Loucy (cell line): Measurements from ENCODE around the gene LRRC26.

Experiments used
- H2AFZ ChIP-seq: fragments of 200-600 bp; sonication (generic); 2 replicates; pipeline ENCODE4 v1.6.0; 2016; ENCODE audit warnings: antibody characterized with exemption, mild to moderate bottlenecking, low read length, moderate library complexity
- H3F3A ChIP-seq: fragments of 200-600 bp; 2 replicates; pipeline ENCODE4 v1.6.0; 2016; ENCODE audit warnings: antibody characterized with exemption, low read depth, mild to moderate bottlenecking
- H3K27me3 ChIP-seq: fragments of 200-600 bp; sonication (generic); 2 replicates; pipeline ENCODE4 v1.6.1; 2014; ENCODE audit warnings: low read length, mild to moderate bottlenecking; ENCODE audit not compliant: insufficient read depth, poor library complexity, severe bottlenecking
- H3K36me3 ChIP-seq: fragments of 200-600 bp; sonication (generic); 2 replicates; pipeline ENCODE4 v1.6.1; 2016; ENCODE audit warnings: low read length; ENCODE audit not compliant: insufficient read depth
- H3K4me1 ChIP-seq: fragments of 200-600 bp; sonication (generic); 2 replicates; pipeline ENCODE4 v1.5.1; 2014; ENCODE audit warnings: low read length, mild to moderate bottlenecking; ENCODE audit not compliant: insufficient read depth, poor library complexity, severe bottlenecking
- H3K4me2 ChIP-seq: fragments of 200-600 bp; sonication (generic); 2 replicates; pipeline ENCODE4 v1.6.0; 2014; ENCODE audit warnings: antibody characterized with exemption, low read length, low read depth, mild to moderate bottlenecking; ENCODE audit not compliant: poor library complexity, severe bottlenecking
- H3K4me3 ChIP-seq: fragments of 200-600 bp; sonication (generic); 2 replicates; pipeline ENCODE4 v1.5.1; 2014; ENCODE audit warnings: low read length, mild to moderate bottlenecking, mixed read lengths; ENCODE audit not compliant: poor library complexity, severe bottlenecking
- H3K79me2 ChIP-seq: fragments of 200-600 bp; sonication (generic); 2 replicates; pipeline ENCODE4 v1.6.1; 2014; ENCODE audit warnings: low read length; ENCODE audit not compliant: insufficient read depth
- H3K9ac ChIP-seq: fragments of 200-600 bp; sonication (generic); 2 replicates; pipeline ENCODE4 v1.6.0; 2014; ENCODE audit warnings: mild to moderate bottlenecking, low read depth, low read length, moderate library complexity; ENCODE audit not compliant: poor library complexity, severe bottlenecking
- H3K9me2 ChIP-seq: fragments of 200-600 bp; sonication (generic); replicated peaks from 2 replicates; pipeline ENCODE4 v1.6.1; 2016; ENCODE audit warnings: low read depth, low read length, mixed read lengths
- H3K9me3 ChIP-seq: fragments of 200-600 bp; sonication (generic); 2 replicates; pipeline ENCODE4 v1.6.1; 2014; ENCODE audit warnings: mild to moderate bottlenecking, antibody characterized with exemption, low read length, low read depth; ENCODE audit not compliant: insufficient read depth
- H4K20me1 ChIP-seq: fragments of 200-600 bp; sonication (generic); 2 replicates; pipeline ENCODE4 v1.6.0; 2014; ENCODE audit warnings: antibody characterized with exemption, low read length, mild to moderate bottlenecking; ENCODE audit not compliant: insufficient read depth, poor library complexity, severe bottlenecking
- CTCF ChIP-seq: fragments of 200-600 bp; sonication (generic); conservative IDR thresholded peaks from 2 replicates; pipeline ENCODE4 v1.5.1; 2014; ENCODE audit warnings: mild to moderate bottlenecking, antibody characterized with exemption, low read length
- EZH2phosphoT487 ChIP-seq: fragments of 200-600 bp; IDR thresholded peaks from 2 replicates; pipeline ENCODE4 v1.6.1; 2018; ENCODE audit warnings: antibody characterized with exemption, mild to moderate bottlenecking, moderate library complexity, borderline replicate concordance

Gene LRRC26

GRCh38 chr9:137169896-137170358, at the start of gene LRRC26:
LRRC26 (minus strand) TSS chr9:137170051; CDS start chr9:137169943, 108 bp downstream.
- H3K4me1 ChIP-seq, result peaks cover 8% of the 10 kb centered on the region
- no peak for TF ChIP-seq EZH2phosphoT487
- TF ChIP-seq CTCF, result no peak
- no peaks in the 10 kb centered on the region for H3K36me3 ChIP-seq
- H3K4me2 ChIP-seq, result peak within 1 kb of the TSS; percentile 71
- H3F3A ChIP-seq, result no peaks in the 10 kb centered on the region
- no peaks in the 10 kb centered on the region for H4K20me1 ChIP-seq
- no peaks in the 10 kb centered on the region for H3K9me3 ChIP-seq
- no peaks in the 10 kb centered on the region for H3K9me2 ChIP-seq
- H3K27me3 ChIP-seq, result peaks cover 20% of the 10 kb centered on the region
- no peak within 1 kb of the TSS for H3K9ac ChIP-seq
- H3K79me2 ChIP-seq, result no peaks in the 10 kb centered on the region
- no peak within 1 kb of the TSS for H2AFZ ChIP-seq
- H3K4me3 ChIP-seq, result peak within 1 kb of the TSS; percentile 51

- Histone ChIP-seq H2AFZ (no peak overlapping the region), H4K20me1 (no peaks in the 10 kb centered on the region), H3K9me2 (no peaks in the 10 kb centered on the region), H3K27me3 (no peaks in the 10 kb centered on the region), H3K9ac (no peak overlapping the region), H3K4me2 (no peak overlapping the region), H3K4me3 (no peak overlapping the region), H3K79me2 (no peaks in the 10 kb centered on the region), H3F3A (no peaks in the 10 kb centered on the region), H3K36me3 (no peaks in the 10 kb centered on the region), H3K9me3 (no peaks in the 10 kb centered on the region), H3K4me1 (peaks cover 8% of the 10 kb centered on the region)
- TF ChIP-seq EZH2phosphoT487, result no peak
- no peak for TF ChIP-seq CTCF
These were observed 49.0 kb upstream of the LRRC26 start for GRCh38 chr9:137218754-137219271.

GRCh38 chr9:137218212-137218753, 48.4 kb upstream of the LRRC26 start:
- Histone ChIP-seq H4K20me1 (no peaks in the 10 kb centered on the region), H3K36me3 (no peaks in the 10 kb centered on the region), H3K4me2 (no peak overlapping the region), H2AFZ (no peak overlapping the region), H3K9ac (no peak overlapping the region), H3K4me3 (no peak overlapping the region), H3K9me2 (no peaks in the 10 kb centered on the region), H3K9me3 (no peaks in the 10 kb centered on the region), H3K27me3 (no peaks in the 10 kb centered on the region), H3K4me1 (peaks cover 7% of the 10 kb centered on the region), H3F3A (no peaks in the 10 kb centered on the region), H3K79me2 (no peaks in the 10 kb centered on the region)
- no peak for TF ChIP-seq CTCF
- TF ChIP-seq EZH2phosphoT487, result no peak
